ENCODE results near the gene MINDY4. TPM values are rescaled to one million over a fixed set of nuclear protein-coding genes. Genes with fewer than 3 reads are reported as not detected.
A peak's percentile ranks its signal among the peaks of the same experiment; 100 is the strongest.

The MINDY4 gene
- total RNA-seq, 1 experiment from 2014 or later: 1.5 TPM

GRCh38 chr7:30797176-30798040 is 26.2 kb downstream of the MINDY4 start:
- no peak overlapping the region for H3K27ac ChIP-seq (ENCODE audit: low read length)
- DNase-seq: no peak
- H3K4me3 ChIP-seq (ENCODE audit: low read length): no peak overlapping the region
- H3K36me3 ChIP-seq (ENCODE audit: insufficient read depth, low read length): no peaks in the 10 kb centered on the region
- no peaks in the 10 kb centered on the region for H3K27me3 ChIP-seq (ENCODE audit: low read length)
- no peak overlapping the region for H2AFZ ChIP-seq (ENCODE audit: low read length)
- no peaks in the 10 kb centered on the region for H4K20me1 ChIP-seq (ENCODE audit: insufficient read depth, low read depth, low read length)
- no peaks in the 10 kb centered on the region for H3K9me3 ChIP-seq (ENCODE audit: low read length)
- no peaks in the 10 kb centered on the region for H3K9me2 ChIP-seq (replicated peaks; ENCODE audit: insufficient read depth, low read length)
- H3K4me1 ChIP-seq (ENCODE audit: low read length): peaks cover 52% of the 10 kb centered on the region
- H3K79me2 ChIP-seq (ENCODE audit: low read length): no peaks in the 10 kb centered on the region
- H3K4me2 ChIP-seq (ENCODE audit: low read depth, low read length, poor library complexity, severe bottlenecking): no peak overlapping the region
- H3K9ac ChIP-seq (ENCODE audit: low read length): no peak overlapping the region

- H3K9me2 ChIP-seq (replicated peaks; ENCODE audit: insufficient read depth, low read length): no peaks in the 10 kb centered on the region
- peak overlapping the region; percentile 34 for H3K9ac ChIP-seq (ENCODE audit: low read length)
- H3K27ac ChIP-seq (ENCODE audit: low read length): peak overlapping the region; percentile 54
- no peaks in the 10 kb centered on the region for H3K9me3 ChIP-seq (ENCODE audit: low read length)
- H3K79me2 ChIP-seq (ENCODE audit: low read length): no peaks in the 10 kb centered on the region
- H3K4me2 ChIP-seq (ENCODE audit: low read depth, low read length, poor library complexity, severe bottlenecking): peak overlapping the region; percentile 60
- H2AFZ ChIP-seq (ENCODE audit: low read length): no peak overlapping the region
- peaks cover 52% of the 10 kb centered on the region for H3K4me1 ChIP-seq (ENCODE audit: low read length)
- 0 out of 2 replicates have a peak, but pooled peaks cover 2% of the 10 kb centered on the region for H4K20me1 ChIP-seq (ENCODE audit: insufficient read depth, low read depth, low read length)
- no peaks in the 10 kb centered on the region for H3K36me3 ChIP-seq (ENCODE audit: insufficient read depth, low read length)
- H3K4me3 ChIP-seq (ENCODE audit: low read length): no peak overlapping the region
- H3K27me3 ChIP-seq (ENCODE audit: low read length): no peaks in the 10 kb centered on the region
- DNase-seq: peak; percentile 80
These were observed 28.2 kb downstream of the MINDY4 start for GRCh38 chr7:30799206-30799975.

GRCh38 chr7:30799976-30800661 is 28.9 kb downstream of the MINDY4 start:
- no peak overlapping the region for H3K9ac ChIP-seq (ENCODE audit: low read length)
- no peak overlapping the region for H3K4me3 ChIP-seq (ENCODE audit: low read length)
- no peaks in the 10 kb centered on the region for H3K79me2 ChIP-seq (ENCODE audit: low read length)
- no peaks in the 10 kb centered on the region for H3K9me2 ChIP-seq (replicated peaks; ENCODE audit: insufficient read depth, low read length)
- H4K20me1 ChIP-seq (ENCODE audit: insufficient read depth, low read depth, low read length): 0 out of 2 replicates have a peak, but pooled peaks cover 5% of the 10 kb centered on the region
- peak overlapping the region; percentile 60 for H3K4me2 ChIP-seq (ENCODE audit: low read depth, low read length, poor library complexity, severe bottlenecking)
- no peaks in the 10 kb centered on the region for H3K27me3 ChIP-seq (ENCODE audit: low read length)
- H3K36me3 ChIP-seq (ENCODE audit: insufficient read depth, low read length): no peaks in the 10 kb centered on the region
- H2AFZ ChIP-seq (ENCODE audit: low read length): no peak overlapping the region
- peak overlapping the region; percentile 54; the same call in 1 of the 2 replicates for H3K27ac ChIP-seq (ENCODE audit: low read length)
- peaks cover 51% of the 10 kb centered on the region for H3K4me1 ChIP-seq (ENCODE audit: low read length)
- no peaks in the 10 kb centered on the region for H3K9me3 ChIP-seq (ENCODE audit: low read length)
- no peak for DNase-seq

- DNase-seq: peak; percentile 92
- no peaks in the 10 kb centered on the region for H3K27me3 ChIP-seq (ENCODE audit: low read length)
- H3K79me2 ChIP-seq (ENCODE audit: low read length): no peaks in the 10 kb centered on the region
- H3K4me3 ChIP-seq (ENCODE audit: low read length): no peak overlapping the region
- H3K36me3 ChIP-seq (ENCODE audit: insufficient read depth, low read length): no peaks in the 10 kb centered on the region
- H3K27ac ChIP-seq (ENCODE audit: low read length): no peak overlapping the region
- peaks cover 47% of the 10 kb centered on the region for H3K4me1 ChIP-seq (ENCODE audit: low read length)
- H4K20me1 ChIP-seq (ENCODE audit: insufficient read depth, low read depth, low read length): 0 out of 2 replicates have a peak, but pooled peaks cover 5% of the 10 kb centered on the region
- no peak overlapping the region for H2AFZ ChIP-seq (ENCODE audit: low read length)
- H3K9me3 ChIP-seq (ENCODE audit: low read length): no peaks in the 10 kb centered on the region
- no peak overlapping the region for H3K9ac ChIP-seq (ENCODE audit: low read length)
- no peaks in the 10 kb centered on the region for H3K9me2 ChIP-seq (replicated peaks; ENCODE audit: insufficient read depth, low read length)
- H3K4me2 ChIP-seq (ENCODE audit: low read depth, low read length, poor library complexity, severe bottlenecking): no peak overlapping the region
These were observed 29.6 kb downstream of the MINDY4 start for GRCh38 chr7:30800785-30801252.

- H3K9me2 ChIP-seq (replicated peaks; ENCODE audit: insufficient read depth, low read length): no peaks in the 10 kb centered on the region
- H3K4me1 ChIP-seq (ENCODE audit: low read length): peaks cover 29% of the 10 kb centered on the region
- no peaks in the 10 kb centered on the region for H3K79me2 ChIP-seq (ENCODE audit: low read length)
- H3K4me2 ChIP-seq (ENCODE audit: low read depth, low read length, poor library complexity, severe bottlenecking): no peak overlapping the region
- 0 out of 2 replicates have a peak, but pooled peaks cover 5% of the 10 kb centered on the region for H4K20me1 ChIP-seq (ENCODE audit: insufficient read depth, low read depth, low read length)
- no peaks in the 10 kb centered on the region for H3K9me3 ChIP-seq (ENCODE audit: low read length)
- H3K9ac ChIP-seq (ENCODE audit: low read length): no peak overlapping the region
- H3K27ac ChIP-seq (ENCODE audit: low read length): no peak overlapping the region
- H3K4me3 ChIP-seq (ENCODE audit: low read length): no peak overlapping the region
- no peak for DNase-seq
- no peaks in the 10 kb centered on the region for H3K36me3 ChIP-seq (ENCODE audit: insufficient read depth, low read length)
- H3K27me3 ChIP-seq (ENCODE audit: low read length): no peaks in the 10 kb centered on the region
- H2AFZ ChIP-seq (ENCODE audit: low read length): no peak overlapping the region
These were observed 31.6 kb downstream of the MINDY4 start for GRCh38 chr7:30802812-30803211.

- H3K9me3 ChIP-seq (ENCODE audit: low read length): no peaks in the 10 kb centered on the region
- no peak overlapping the region for H3K27ac ChIP-seq (ENCODE audit: low read length)
- H2AFZ ChIP-seq (ENCODE audit: low read length): no peak overlapping the region
- peaks cover 15% of the 10 kb centered on the region for H3K4me1 ChIP-seq (ENCODE audit: low read length)
- DNase-seq: no peak
- H3K9me2 ChIP-seq (replicated peaks; ENCODE audit: insufficient read depth, low read length): no peaks in the 10 kb centered on the region
- H3K27me3 ChIP-seq (ENCODE audit: low read length): no peaks in the 10 kb centered on the region
- no peak overlapping the region for H3K4me2 ChIP-seq (ENCODE audit: low read depth, low read length, poor library complexity, severe bottlenecking)
- H3K9ac ChIP-seq (ENCODE audit: low read length): no peak overlapping the region
- 0 out of 2 replicates have a peak, but pooled peaks cover 5% of the 10 kb centered on the region for H4K20me1 ChIP-seq (ENCODE audit: insufficient read depth, low read depth, low read length)
- H3K4me3 ChIP-seq (ENCODE audit: low read length): no peak overlapping the region
- H3K79me2 ChIP-seq (ENCODE audit: low read length): no peaks in the 10 kb centered on the region
- H3K36me3 ChIP-seq (ENCODE audit: insufficient read depth, low read length): no peaks in the 10 kb centered on the region
These were observed 33.0 kb downstream of the MINDY4 start for GRCh38 chr7:30804078-30804661.

- Histone ChIP-seq H3K36me3 (ENCODE audit: insufficient read depth, low read length) (no peaks in the 10 kb centered on the region), H3K4me2 (ENCODE audit: low read depth, low read length, poor library complexity, severe bottlenecking) (no peak overlapping the region), H2AFZ (ENCODE audit: low read length) (no peak overlapping the region)
These were observed 34.0 kb downstream of the MINDY4 start for GRCh38 chr7:30805081-30805691.

More at GRCh38 chr7:30805081-30805691, 34.0 kb downstream of the MINDY4 start:
- H3K4me3 ChIP-seq (ENCODE audit: low read length): no peak overlapping the region
- H3K4me1 ChIP-seq (ENCODE audit: low read length): peaks cover 5% of the 10 kb centered on the region
- DNase-seq: no peak
- no peaks in the 10 kb centered on the region for H3K9me3 ChIP-seq (ENCODE audit: low read length)
- H4K20me1 ChIP-seq (ENCODE audit: insufficient read depth, low read depth, low read length): 0 out of 2 replicates have a peak, but pooled peaks cover 5% of the 10 kb centered on the region
- H3K9me2 ChIP-seq (replicated peaks; ENCODE audit: insufficient read depth, low read length): no peaks in the 10 kb centered on the region
- no peaks in the 10 kb centered on the region for H3K27me3 ChIP-seq (ENCODE audit: low read length)
- no peak overlapping the region for H3K9ac ChIP-seq (ENCODE audit: low read length)
- H3K79me2 ChIP-seq (ENCODE audit: low read length): no peaks in the 10 kb centered on the region
- H3K27ac ChIP-seq (ENCODE audit: low read length): no peak overlapping the region

Data from Karpas-422 (cell line).